Glutamatergic neuron (in vitro differentiated cells): ENCODE results near the gene MAP3K21. TPM values are rescaled to one million over a fixed set of nuclear protein-coding genes. Genes with fewer than 3 reads are reported as not detected.

Experiments used
- DNase-seq: peaks from one replicate; pipeline ENCODE4 v3.0.0; 2022
- H3K27ac Mint-ChIP-seq: one replicate; pipeline ENCODE4 v1.8.0; 2020; ENCODE audit warnings: mild to moderate bottlenecking, mixed read lengths, inconsistent platforms; ENCODE audit not compliant: unreplicated experiment
- H3K27me3 Mint-ChIP-seq: one replicate; pipeline ENCODE4 v1.8.0; 2020; ENCODE audit warnings: mild to moderate bottlenecking, moderate library complexity, mixed read lengths, inconsistent platforms; ENCODE audit not compliant: unreplicated experiment
- H3K36me3 Mint-ChIP-seq: one replicate; pipeline ENCODE4 v1.8.0; 2020; ENCODE audit warnings: mild to moderate bottlenecking, mixed read lengths, inconsistent platforms; ENCODE audit not compliant: unreplicated experiment
- H3K4me1 Mint-ChIP-seq: one replicate; pipeline ENCODE4 v1.8.0; 2020; ENCODE audit warnings: mild to moderate bottlenecking, low read depth, mixed read lengths, inconsistent platforms; ENCODE audit not compliant: unreplicated experiment
- H3K4me3 Mint-ChIP-seq: one replicate; pipeline ENCODE4 v1.8.0; 2020; ENCODE audit warnings: mild to moderate bottlenecking, mixed read lengths, inconsistent platforms; ENCODE audit not compliant: unreplicated experiment
- H3K9me3 Mint-ChIP-seq: one replicate; pipeline ENCODE4 v1.8.0; 2020; ENCODE audit warnings: mild to moderate bottlenecking, moderate library complexity, mixed read lengths, inconsistent platforms; ENCODE audit not compliant: unreplicated experiment
- total RNA-seq: library from RNA; stranded (reverse); fragmentation: NEBNext Ultra II Directional; extraction: Animal tissue kit (Norgen Biotek cat#: 25700); gene quantifications from one replicate; pipeline ENCODE4 v1.2.1, GENCODE V29; 2021; ENCODE audit not compliant: unreplicated experiment
- TF ChIP-seq, protein P1 (sequence below): fragments of 200-600 bp; sonication (generic); IDR thresholded peaks from one replicate; pipeline ENCODE4 v1.5.0; 2021; ENCODE audit not compliant: partially characterized antibody, unreplicated experiment

MAP3K21 gene
- total RNA-seq, 1 donor from 2014 or later, result 0.25 TPM

DNA sequence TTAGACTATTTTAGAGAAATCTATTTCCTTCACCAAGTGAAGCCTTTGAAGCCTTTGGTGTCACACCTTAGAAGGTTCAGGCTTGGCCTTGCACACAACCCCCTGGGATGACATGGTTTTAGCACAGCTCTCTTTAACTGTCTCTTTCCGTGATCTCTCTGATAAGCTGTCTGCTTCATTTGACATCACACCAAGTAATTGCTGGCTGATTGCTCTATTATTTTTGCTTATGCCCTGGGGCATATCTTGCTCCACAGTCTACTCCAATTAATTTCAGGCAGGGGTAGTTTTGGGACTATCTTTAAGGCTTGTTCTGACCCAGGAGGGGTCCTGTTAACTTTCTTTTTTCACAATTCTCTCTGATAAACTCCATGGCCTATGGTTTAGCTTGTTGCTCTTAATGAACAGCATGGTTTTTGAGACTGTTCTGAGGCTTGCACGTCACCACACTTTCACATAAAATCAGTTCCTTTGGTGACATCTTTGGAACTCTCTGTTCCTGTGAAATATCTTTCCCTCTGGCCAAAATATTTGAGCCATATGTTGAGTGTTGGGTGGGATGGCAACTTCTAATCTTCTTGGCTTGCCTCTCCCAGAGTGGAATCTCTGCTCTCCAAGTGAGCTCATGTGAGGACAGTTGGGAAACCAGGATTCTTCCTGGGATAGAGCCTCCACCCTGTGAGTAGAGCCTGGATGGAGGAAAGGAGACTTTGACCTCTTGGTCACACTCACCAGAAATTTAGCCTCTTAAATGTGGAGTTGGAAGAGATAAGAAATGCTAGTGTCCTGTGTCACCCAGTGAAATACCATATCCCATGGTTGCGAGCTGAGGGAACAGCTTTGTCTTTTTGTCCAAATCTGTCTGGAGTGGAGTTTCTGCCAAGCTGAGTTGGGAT is 63.6 kb downstream of the MAP3K21 start:
- Mint-ChIP-seq H3K36me3 (no peaks in the 10 kb centered on the region), H3K4me3 (no peak overlapping the region), H3K4me1 (peaks cover 5% of the 10 kb centered on the region), H3K9me3 (peaks cover 3% of the 10 kb centered on the region), H3K27ac (no peak overlapping the region), H3K27me3 (peaks cover 1% of the 10 kb centered on the region)
- no peak for DNase-seq
- TF ChIP-seq, protein P1, sequence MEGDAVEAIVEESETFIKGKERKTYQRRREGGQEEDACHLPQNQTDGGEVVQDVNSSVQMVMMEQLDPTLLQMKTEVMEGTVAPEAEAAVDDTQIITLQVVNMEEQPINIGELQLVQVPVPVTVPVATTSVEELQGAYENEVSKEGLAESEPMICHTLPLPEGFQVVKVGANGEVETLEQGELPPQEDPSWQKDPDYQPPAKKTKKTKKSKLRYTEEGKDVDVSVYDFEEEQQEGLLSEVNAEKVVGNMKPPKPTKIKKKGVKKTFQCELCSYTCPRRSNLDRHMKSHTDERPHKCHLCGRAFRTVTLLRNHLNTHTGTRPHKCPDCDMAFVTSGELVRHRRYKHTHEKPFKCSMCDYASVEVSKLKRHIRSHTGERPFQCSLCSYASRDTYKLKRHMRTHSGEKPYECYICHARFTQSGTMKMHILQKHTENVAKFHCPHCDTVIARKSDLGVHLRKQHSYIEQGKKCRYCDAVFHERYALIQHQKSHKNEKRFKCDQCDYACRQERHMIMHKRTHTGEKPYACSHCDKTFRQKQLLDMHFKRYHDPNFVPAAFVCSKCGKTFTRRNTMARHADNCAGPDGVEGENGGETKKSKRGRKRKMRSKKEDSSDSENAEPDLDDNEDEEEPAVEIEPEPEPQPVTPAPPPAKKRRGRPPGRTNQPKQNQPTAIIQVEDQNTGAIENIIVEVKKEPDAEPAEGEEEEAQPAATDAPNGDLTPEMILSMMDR, result no peak

DNA sequence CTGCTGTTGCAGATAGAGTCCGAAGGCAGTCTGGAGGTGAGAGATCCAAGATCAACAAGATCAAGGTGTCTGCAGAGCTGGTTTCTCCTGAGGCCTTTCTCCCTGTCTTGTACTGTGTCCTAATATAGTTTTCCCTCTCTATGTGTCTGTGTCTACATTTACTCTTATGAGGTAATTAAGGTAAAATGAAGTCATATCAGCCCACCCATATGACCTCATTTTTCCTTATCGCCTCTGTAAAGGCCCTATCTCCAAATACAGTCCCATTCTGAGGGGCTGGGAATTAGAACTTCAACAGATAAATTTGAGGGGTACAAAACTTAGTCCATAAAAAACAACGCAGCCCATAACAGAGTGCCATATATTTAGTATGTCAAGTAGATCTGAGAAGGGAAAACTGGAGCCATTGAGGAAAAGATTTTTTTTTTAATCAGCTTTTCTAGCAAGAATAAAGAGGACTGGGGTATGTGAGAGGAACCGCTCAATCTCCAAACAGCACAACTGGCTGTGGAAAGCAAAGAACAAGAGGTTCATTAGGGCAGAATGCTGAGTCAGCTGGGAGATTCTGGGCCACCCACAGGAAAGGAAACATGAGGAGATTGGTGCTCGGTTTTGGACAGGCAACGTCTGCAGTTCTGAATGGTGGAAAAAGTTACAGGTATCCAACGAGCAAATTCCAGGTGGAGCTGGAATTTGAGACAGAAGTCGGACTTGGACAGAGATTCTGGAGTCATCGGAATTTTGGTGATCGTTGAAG is 65.7 kb downstream of the MAP3K21 start:
- TF ChIP-seq, protein P1, result no peak
- Mint-ChIP-seq H3K36me3 (no peaks in the 10 kb centered on the region), H3K4me1 (peaks cover 5% of the 10 kb centered on the region), H3K9me3 (peaks cover 6% of the 10 kb centered on the region), H3K4me3 (no peak overlapping the region), H3K27ac (peak overlapping the region; percentile 16), H3K27me3 (peaks cover 1% of the 10 kb centered on the region)
- no peak for DNase-seq

DNA sequence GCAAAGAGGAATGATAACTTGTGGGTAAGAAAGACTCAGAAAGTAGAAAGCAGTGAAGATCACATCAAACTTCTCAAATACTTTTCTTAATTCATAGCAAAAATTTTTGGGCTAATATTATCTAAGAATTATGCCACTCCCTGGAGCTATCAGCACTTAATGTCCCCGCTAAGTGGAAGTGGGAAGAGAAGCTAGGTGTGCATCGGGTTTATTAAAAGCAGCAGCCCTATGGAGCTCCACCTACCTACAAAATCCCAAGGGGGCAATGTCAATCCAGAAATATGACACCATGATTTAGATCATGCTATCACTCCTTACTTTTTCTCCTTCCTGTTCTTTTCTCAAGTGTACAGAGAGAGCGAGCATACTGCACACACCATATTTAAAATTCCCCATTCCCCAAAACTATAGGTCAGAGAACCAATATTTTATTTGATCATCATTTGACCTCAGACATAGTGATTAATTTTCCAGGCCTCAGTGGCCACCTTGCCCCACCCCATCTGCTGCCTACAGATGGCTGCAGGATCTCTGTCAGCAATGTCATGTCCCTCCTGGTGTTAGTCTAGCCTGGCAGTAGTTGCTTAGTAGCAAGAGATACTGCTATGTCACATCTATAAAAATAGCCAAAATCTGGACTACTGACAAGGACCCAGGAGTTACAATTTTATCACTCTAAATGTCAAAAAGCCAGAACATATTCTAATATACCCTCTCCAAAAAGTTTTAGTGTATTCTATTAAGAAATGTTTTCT is 66.6 kb downstream of the MAP3K21 start:
- Mint-ChIP-seq H3K4me3 (peak overlapping the region; percentile 51), H3K27ac (peak overlapping the region; percentile 82), H3K36me3 (no peaks in the 10 kb centered on the region), H3K27me3 (no peaks in the 10 kb centered on the region), H3K4me1 (peaks cover 5% of the 10 kb centered on the region), H3K9me3 (peaks cover 6% of the 10 kb centered on the region)
- peak; percentile 36 for DNase-seq
- TF ChIP-seq, protein P1, result no peak

DNA sequence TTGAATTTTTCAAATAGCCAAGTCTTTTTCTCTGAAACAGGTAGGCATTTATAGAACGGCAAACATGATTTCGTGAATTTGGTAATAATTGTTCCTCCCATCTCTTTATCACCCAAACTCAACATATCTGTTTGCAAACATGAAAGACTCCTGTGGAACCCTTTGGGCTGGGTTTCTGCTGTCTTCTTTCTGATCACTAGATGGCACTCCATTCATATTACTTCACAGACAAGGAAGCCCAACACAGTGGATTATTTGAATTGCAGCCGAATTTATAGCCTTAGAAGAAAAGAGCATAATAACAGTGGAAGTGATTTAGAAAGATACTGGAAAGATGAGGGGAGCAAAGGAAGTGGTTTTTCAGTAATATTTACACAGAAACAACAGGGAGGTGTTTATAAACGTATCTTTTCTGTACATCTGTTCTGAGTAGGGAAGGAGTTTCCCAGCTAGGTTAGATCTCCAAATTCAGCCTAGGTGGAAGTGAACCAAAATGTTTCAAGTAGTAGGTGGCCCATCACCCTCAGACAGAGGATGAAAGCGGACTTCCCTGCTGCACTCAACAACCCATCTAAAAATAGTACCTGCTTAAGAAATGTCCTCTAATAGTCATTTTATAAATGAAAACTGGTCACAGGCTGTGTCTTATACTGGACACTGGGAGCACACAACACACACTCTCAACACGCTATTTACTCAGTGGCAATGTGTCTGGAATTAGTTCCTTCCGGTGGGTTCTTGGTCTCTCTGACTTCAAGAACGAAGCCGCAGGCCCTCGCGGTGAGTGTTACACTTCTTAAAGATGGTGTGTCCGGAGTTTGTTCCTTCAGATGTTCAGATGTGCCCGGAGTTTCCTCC is 67.6 kb downstream of the MAP3K21 start:
- TF ChIP-seq, protein P1, result peak; percentile 50
- DNase-seq, result no peak
- H3K36me3 Mint-ChIP-seq, result no peaks in the 10 kb centered on the region
- H3K4me1 Mint-ChIP-seq, result peaks cover 5% of the 10 kb centered on the region
- H3K27me3 Mint-ChIP-seq, result no peaks in the 10 kb centered on the region
- no peak overlapping the region for H3K4me3 Mint-ChIP-seq
- H3K27ac Mint-ChIP-seq, result no peak overlapping the region
- H3K9me3 Mint-ChIP-seq, result peaks cover 6% of the 10 kb centered on the region
